GM18498 (cell line): Measurements from ENCODE around the gene BTG1.

Experiments used
- ATAC-seq: cut with Tn5 transposase; IDR thresholded peaks from one replicate; pipeline ENCODE4 v1.9.1; 2021; ENCODE audit warnings: mild to moderate bottlenecking, moderate library complexity; ENCODE audit not compliant: unreplicated experiment

Gene BTG1

GRCh38 chr12:92145731-92146496, at the start of gene BTG1:
Gene BTG1, minus strand, starts transcription at chr12:92145846. Its CDS starts 311 bp downstream, at chr12:92145535.
- ATAC-seq: peak; percentile 79

GRCh38 chr12:92194561-92194960, 48.9 kb upstream of the BTG1 start:
- ATAC-seq: no peak

- no peak for ATAC-seq
These were observed 48.2 kb upstream of the BTG1 start for GRCh38 chr12:92193846-92194245.

GRCh38 chr12:92193063-92193462, 47.4 kb upstream of the BTG1 start:
- no peak for ATAC-seq

GRCh38 chr12:92192360-92192759, 46.7 kb upstream of the BTG1 start:
- ATAC-seq: no peak

- no peak for ATAC-seq
These were observed 45.4 kb upstream of the BTG1 start for GRCh38 chr12:92191061-92191460.

GRCh38 chr12:92188517-92189188, 43.0 kb upstream of the BTG1 start:
- no peak for ATAC-seq

GRCh38 chr12:92186038-92186470, 40.4 kb upstream of the BTG1 start:
- ATAC-seq: no peak

GRCh38 chr12:92185052-92185451, 39.4 kb upstream of the BTG1 start:
- peak; percentile 76 for ATAC-seq

- no peak for ATAC-seq
These were observed 37.9 kb upstream of the BTG1 start for GRCh38 chr12:92183575-92183974.

GRCh38 chr12:92178340-92178739, 32.7 kb upstream of the BTG1 start:
- ATAC-seq: no peak

- ATAC-seq: no peak
These were observed 31.0 kb upstream of the BTG1 start for GRCh38 chr12:92176646-92177045.

- no peak for ATAC-seq
These were observed 30.3 kb upstream of the BTG1 start for GRCh38 chr12:92175961-92176360.

- ATAC-seq: no peak
These were observed 24.4 kb upstream of the BTG1 start for GRCh38 chr12:92170050-92170449.

GRCh38 chr12:92167075-92167474, 21.4 kb upstream of the BTG1 start:
- ATAC-seq: no peak

GRCh38 chr12:92164712-92165111, 19.1 kb upstream of the BTG1 start:
- no peak for ATAC-seq

- no peak for ATAC-seq
These were observed 16.4 kb upstream of the BTG1 start for GRCh38 chr12:92162079-92162478.

- ATAC-seq: peak; percentile 64
These were observed 13.3 kb upstream of the BTG1 start for GRCh38 chr12:92158796-92159439.

- no peak for ATAC-seq
These were observed 11.2 kb upstream of the BTG1 start for GRCh38 chr12:92156704-92157395.

GRCh38 chr12:92156139-92156538, 10.5 kb upstream of the BTG1 start:
- ATAC-seq: no peak

GRCh38 chr12:92155733-92156132, 10.1 kb upstream of the BTG1 start:
- no peak for ATAC-seq
